H9 (cell line): ENCODE results near the gene LZTFL1. TPM values are rescaled to one million over a fixed set of nuclear protein-coding genes. Genes with fewer than 3 reads are reported as not detected.

Experiments
- DNase-seq: peaks from one replicate; pipeline ENCODE4 v3.0.0-alpha.2; 2017
- H2AFZ ChIP-seq: one replicate; pipeline ENCODE4 v1.6.1; 2013; ENCODE audit warnings: mild to moderate bottlenecking, low read length, control low read depth, moderate library complexity
- H2AK5ac ChIP-seq: 2 replicates; pipeline ENCODE4 v1.6.1; 2013; ENCODE audit warnings: low read length, control low read depth, mixed read lengths; ENCODE audit not compliant: insufficient read length
- H2BK120ac ChIP-seq: one replicate; pipeline ENCODE4 v1.6.1; 2013; ENCODE audit warnings: low read depth, mild to moderate bottlenecking, low read length, control low read depth, inconsistent platforms; ENCODE audit not compliant: poor library complexity, severe bottlenecking
- H2BK12ac ChIP-seq: 2 replicates; pipeline ENCODE4 v1.6.1; 2013; ENCODE audit warnings: low read length, control low read depth, mixed read lengths, low read depth; ENCODE audit not compliant: insufficient read length
- H2BK15ac ChIP-seq: 2 replicates; pipeline ENCODE4 v1.6.1; 2013; ENCODE audit warnings: low read depth, low read length, control low read depth
- H2BK20ac ChIP-seq: one replicate; pipeline ENCODE4 v1.6.1; 2013; ENCODE audit warnings: low read depth, mild to moderate bottlenecking, low read length, control low read depth, inconsistent platforms; ENCODE audit not compliant: poor library complexity, severe bottlenecking
- H2BK5ac ChIP-seq: 2 replicates; pipeline ENCODE4 v1.6.1; 2013; ENCODE audit warnings: low read length, control low read depth, mixed read lengths; ENCODE audit not compliant: insufficient read length
- H3K14ac ChIP-seq: 2 replicates; pipeline ENCODE4 v1.6.1; 2013; ENCODE audit warnings: low read length, control low read depth; ENCODE audit not compliant: insufficient read depth
- H3K18ac ChIP-seq: 2 replicates; pipeline ENCODE4 v1.6.1; 2013; ENCODE audit warnings: low read depth, mild to moderate bottlenecking, mixed read lengths, low read length, control low read depth; ENCODE audit not compliant: insufficient read length
- H3K23ac ChIP-seq: 2 replicates; pipeline ENCODE4 v1.6.1; 2013; ENCODE audit warnings: low read length, control low read depth, mixed read lengths, low read depth; ENCODE audit not compliant: insufficient read length
- H3K23me2 ChIP-seq: 2 replicates; pipeline ENCODE4 v1.6.1; 2013; ENCODE audit warnings: low read depth, mild to moderate bottlenecking, mixed read lengths, low read length, control low read depth; ENCODE audit not compliant: insufficient read length, poor library complexity, severe bottlenecking
- H3K27ac ChIP-seq: 2 replicates; pipeline ENCODE4 v1.5.1; 2013; ENCODE audit warnings: low read length, control low read depth, mixed read lengths, low read depth; ENCODE audit not compliant: insufficient read length
- H3K27me3 ChIP-seq: 2 replicates; pipeline ENCODE4 v1.6.1; 2013; ENCODE audit warnings: low read length, control low read depth, inconsistent platforms; ENCODE audit not compliant: insufficient read depth
- H3K4ac ChIP-seq: 2 replicates; pipeline ENCODE4 v1.6.1; 2013; ENCODE audit warnings: low read depth, mild to moderate bottlenecking, control low read depth, inconsistent platforms, low read length, moderate library complexity
- H3K4me1 ChIP-seq: 2 replicates; pipeline ENCODE4 v1.6.1; 2013; ENCODE audit warnings: low read length, control low read depth, inconsistent platforms; ENCODE audit not compliant: insufficient read depth
- H3K4me2 ChIP-seq: 2 replicates; pipeline ENCODE4 v1.6.1; 2013; ENCODE audit warnings: low read length, control low read depth, mixed read lengths; ENCODE audit not compliant: insufficient read length, insufficient read depth
- H3K56ac ChIP-seq: 2 replicates; pipeline ENCODE4 v1.6.1; 2013; ENCODE audit warnings: low read depth, mild to moderate bottlenecking, mixed read lengths, low read length, control low read depth; ENCODE audit not compliant: insufficient read length
- H3K79me1 ChIP-seq: 2 replicates; pipeline ENCODE4 v1.6.1; 2013; ENCODE audit warnings: low read depth, mild to moderate bottlenecking, moderate library complexity, low read length, control low read depth, inconsistent platforms; ENCODE audit not compliant: insufficient read depth, poor library complexity, severe bottlenecking
- H3K79me2 ChIP-seq: 2 replicates; pipeline ENCODE4 v1.6.1; 2013; ENCODE audit warnings: low read length, control low read depth, inconsistent platforms; ENCODE audit not compliant: insufficient read depth
- H3K9ac ChIP-seq: 2 replicates; pipeline ENCODE4 v1.6.1; 2013; ENCODE audit warnings: low read length, control low read depth, mixed read lengths; ENCODE audit not compliant: insufficient read length; ENCODE audit errors: extremely low read depth
- H3K9me3 ChIP-seq: one replicate; pipeline ENCODE4 v1.6.1; 2013; ENCODE audit warnings: low read depth, low read length, inconsistent platforms; ENCODE audit not compliant: control insufficient read depth
- H3T11ph ChIP-seq: one replicate; pipeline ENCODE4 v1.6.1; 2013; ENCODE audit warnings: mild to moderate bottlenecking, low read length, control low read depth, inconsistent platforms
- H4K20me1 ChIP-seq: one replicate; pipeline ENCODE4 v1.6.1; 2013; ENCODE audit not compliant: control insufficient read depth, insufficient read length, insufficient read depth
- H4K5ac ChIP-seq: 2 replicates; pipeline ENCODE4 v1.6.1; 2013; ENCODE audit warnings: low read depth, mild to moderate bottlenecking, mixed read lengths, low read length, control low read depth; ENCODE audit not compliant: insufficient read length
- H4K8ac ChIP-seq: replicated peaks from 2 replicates; pipeline ENCODE4 v1.6.1; 2013; ENCODE audit warnings: low read length, control low read depth, mixed read lengths, low read depth; ENCODE audit not compliant: insufficient read length
- H4K91ac ChIP-seq: 2 replicates; pipeline ENCODE4 v1.6.1; 2013; ENCODE audit warnings: low read depth, mild to moderate bottlenecking, moderate library complexity, mixed read lengths, low read length, control low read depth; ENCODE audit not compliant: insufficient read length
- H3K27ac Mint-ChIP-seq, 3 experiments: 2 replicates in 2 of 3; 3 replicates in 1 of 3; pipeline ENCODE4 v1.8.0; 2020 to 2021; ENCODE audit warnings: mixed read lengths in 3 of 3, mild to moderate bottlenecking in 1 of 3, moderate library complexity in 1 of 3
- H3K27me3 Mint-ChIP-seq: 2 replicates; pipeline ENCODE4 v1.8.0; 2021; ENCODE audit warnings: low read depth, mild to moderate bottlenecking, moderate library complexity, mixed read lengths
- H3K36me3 Mint-ChIP-seq, 3 experiments: 2 replicates in 2 of 3; 3 replicates in 1 of 3; pipeline ENCODE4 v1.8.0; 2020 to 2021; ENCODE audit warnings: low read depth in 3 of 3, mixed read lengths in 3 of 3; ENCODE audit not compliant: insufficient read depth in 1 of 3
- H3K4me1 Mint-ChIP-seq, 2 experiments: 2 replicates each; pipeline ENCODE4 v1.8.0; 2020; ENCODE audit warnings: mixed read lengths in 2 of 2
- H3K4me3 Mint-ChIP-seq, 2 experiments: 2 replicates in 1 of 2; 3 replicates in 1 of 2; pipeline ENCODE4 v1.8.0; 2020 to 2021; ENCODE audit warnings: mild to moderate bottlenecking in 2 of 2, mixed read lengths in 2 of 2, moderate library complexity in 1 of 2
- H3K9me3 Mint-ChIP-seq, 2 experiments: 2 replicates in 1 of 2; 3 replicates in 1 of 2; pipeline ENCODE4 v1.8.0; 2020; ENCODE audit warnings: mild to moderate bottlenecking in 2 of 2, mixed read lengths in 2 of 2, moderate library complexity in 1 of 2
- CTCF ChIP-seq: fragments of 200-600 bp; sonication (generic); conservative IDR thresholded peaks from 3 replicates; pipeline ENCODE4 v1.8.0; 2021; ENCODE audit warnings: antibody characterized with exemption, mild to moderate bottlenecking
- WGBS: extraction: QIAGEN DNeasy Blood & Tissue Kit; methylation state at CpG from one replicate; pipeline ENCODE4 v1.1.7; 2013; ENCODE audit warnings: missing lambda C conversion rate, low lambda C conversion rate, mixed read lengths; ENCODE audit not compliant: insufficient read length; ENCODE audit errors: extremely low coverage; 5-methylcytosine and 5-hydroxymethylcytosine counted together
- total RNA-seq: library from RNA; stranded (reverse); gene quantifications from 2 replicates; pipeline ENCODE4 v1.2.1, GENCODE V29; 2021

The LZTFL1 gene
- total RNA-seq, 1 experiment from 2014 or later: 12.2 TPM

- no peak overlapping the region for H3K18ac ChIP-seq
- Mint-ChIP-seq H3K27ac (no peak overlapping the region; a peak in 1 of 7 replicates), H3K4me3 (no peak overlapping the region), H3K27me3 (peaks cover 3% of the 10 kb centered on the region), H3K4me1 (peaks cover 17 to 20% of the 10 kb centered on the region in 2 experiments), H3K9me3 (no peaks in the 10 kb centered on the region; a peak in 1 of 5 replicates), H3K36me3 (no peaks in the 10 kb centered on the region; a peak in 1 of 7 replicates)
- no peak overlapping the region for H3K56ac ChIP-seq
- no peak overlapping the region for H2BK120ac ChIP-seq
- H3K4me2 ChIP-seq: no peak overlapping the region
- no peak overlapping the region for H2BK12ac ChIP-seq
- H3K27ac ChIP-seq: no peak overlapping the region
- no peaks in the 10 kb centered on the region for H3K9me3 ChIP-seq
- H3K4ac ChIP-seq: no peak overlapping the region
- H4K8ac ChIP-seq: no peak overlapping the region
- no peak overlapping the region for H3K14ac ChIP-seq
- H3K27me3 ChIP-seq: 0 out of 2 replicates have a peak, but pooled peaks cover 2% of the 10 kb centered on the region
- H2AFZ ChIP-seq: no peak overlapping the region
- no peaks in the 10 kb centered on the region for H3K79me2 ChIP-seq
- no peak overlapping the region for H2BK15ac ChIP-seq
- no peak overlapping the region for H2AK5ac ChIP-seq
- H2BK5ac ChIP-seq: no peak overlapping the region
- WGBS: no CpG with 5 or more reads among the region's 3 CpGs
- H3K79me1 ChIP-seq: no peaks in the 10 kb centered on the region
- no peak overlapping the region for H2BK20ac ChIP-seq
- no peak overlapping the region for H3T11ph ChIP-seq
- H3K23me2 ChIP-seq: no peaks in the 10 kb centered on the region
- H4K5ac ChIP-seq: no peak overlapping the region
- no peaks in the 10 kb centered on the region for H3K4me1 ChIP-seq
- H3K23ac ChIP-seq: no peak overlapping the region
- no peak for DNase-seq
- TF ChIP-seq CTCF: no peak
- no peak overlapping the region for H3K9ac ChIP-seq
- H4K20me1 ChIP-seq: no peaks in the 10 kb centered on the region
- H4K91ac ChIP-seq: no peak overlapping the region
Observed at GRCh38 chr3:45776301-45776595, 65.7 kb downstream of the LZTFL1 start.
